GM21529 (cell line): ENCODE results near the gene DHX32.
"Not testable (repeated sequence)": the region's sequence is repeated elsewhere in the genome, so short reads cannot be mapped to it uniquely, and the experiment has no call there.

Experiments
- ATAC-seq: cut with Tn5 transposase; IDR thresholded peaks from one replicate; pipeline ENCODE4 v1.9.1; 2021; ENCODE audit not compliant: unreplicated experiment

DHX32 gene, protein sequence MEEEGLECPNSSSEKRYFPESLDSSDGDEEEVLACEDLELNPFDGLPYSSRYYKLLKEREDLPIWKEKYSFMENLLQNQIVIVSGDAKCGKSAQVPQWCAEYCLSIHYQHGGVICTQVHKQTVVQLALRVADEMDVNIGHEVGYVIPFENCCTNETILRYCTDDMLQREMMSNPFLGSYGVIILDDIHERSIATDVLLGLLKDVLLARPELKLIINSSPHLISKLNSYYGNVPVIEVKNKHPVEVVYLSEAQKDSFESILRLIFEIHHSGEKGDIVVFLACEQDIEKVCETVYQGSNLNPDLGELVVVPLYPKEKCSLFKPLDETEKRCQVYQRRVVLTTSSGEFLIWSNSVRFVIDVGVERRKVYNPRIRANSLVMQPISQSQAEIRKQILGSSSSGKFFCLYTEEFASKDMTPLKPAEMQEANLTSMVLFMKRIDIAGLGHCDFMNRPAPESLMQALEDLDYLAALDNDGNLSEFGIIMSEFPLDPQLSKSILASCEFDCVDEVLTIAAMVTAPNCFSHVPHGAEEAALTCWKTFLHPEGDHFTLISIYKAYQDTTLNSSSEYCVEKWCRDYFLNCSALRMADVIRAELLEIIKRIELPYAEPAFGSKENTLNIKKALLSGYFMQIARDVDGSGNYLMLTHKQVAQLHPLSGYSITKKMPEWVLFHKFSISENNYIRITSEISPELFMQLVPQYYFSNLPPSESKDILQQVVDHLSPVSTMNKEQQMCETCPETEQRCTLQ

GRCh38 chr10:125881192-125881591 lies at the start of gene DHX32:
DHX32 (minus strand) TSS chr10:125881292; CDS start chr10:125880824, 468 bp downstream.
- no peak for ATAC-seq

GRCh38 chr10:125929618-125930017 lies 48.5 kb upstream of the DHX32 start:
- ATAC-seq: no peak

DNA sequence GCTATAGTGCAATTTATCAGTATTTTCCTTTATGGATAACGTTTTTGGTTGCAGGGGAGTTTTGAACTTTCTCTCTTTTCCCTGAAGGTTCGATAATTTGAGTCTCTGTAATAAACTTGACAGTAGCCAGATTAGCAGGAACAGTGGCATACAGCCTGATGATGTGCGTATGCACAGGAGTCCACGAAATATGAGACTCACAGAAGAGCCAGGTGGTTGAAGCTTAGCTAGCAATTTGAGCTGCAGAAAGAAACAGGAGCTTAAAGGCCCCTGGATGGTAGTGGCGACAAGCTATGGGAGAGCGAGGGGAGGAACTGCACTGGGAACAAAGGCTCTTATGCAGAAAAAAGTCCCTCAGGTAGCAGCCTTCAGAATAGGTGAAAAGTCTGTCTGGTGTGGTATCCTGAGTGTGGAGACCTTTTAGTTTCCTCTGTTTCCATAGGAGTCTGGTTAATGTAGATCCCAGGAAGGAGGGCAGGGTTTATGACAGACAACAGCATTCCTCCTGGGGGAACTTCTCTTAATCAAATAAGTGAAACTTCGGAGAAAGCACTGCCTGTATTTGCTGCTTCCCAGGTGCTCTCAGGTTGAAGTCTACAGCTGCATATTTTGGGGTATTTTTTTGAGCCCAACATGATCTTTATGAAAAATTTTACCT lies 48.0 kb upstream of the DHX32 start:
- ATAC-seq: no peak

DNA sequence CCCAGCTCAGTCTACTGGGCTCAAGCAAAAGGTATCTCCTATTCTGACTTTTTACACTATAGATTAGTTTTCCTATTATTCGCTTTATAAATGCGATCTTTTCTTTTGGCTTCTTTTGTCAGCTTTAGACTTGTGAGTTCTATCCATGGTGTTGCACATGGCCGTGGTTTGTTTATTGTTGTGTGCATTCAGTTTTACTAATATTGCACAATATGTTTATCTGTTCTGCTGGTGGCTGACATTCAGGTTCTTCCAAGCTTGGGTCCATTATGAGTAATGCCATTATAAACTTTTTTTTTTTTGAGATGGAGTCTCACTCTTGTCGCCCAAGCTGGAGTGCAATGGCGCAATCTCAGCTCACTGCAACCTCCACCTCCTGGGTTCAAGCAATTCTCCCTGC lies 46.2 kb upstream of the DHX32 start:
- not testable (repeated sequence) for ATAC-seq

GRCh38 chr10:125926247-125926646 lies 45.2 kb upstream of the DHX32 start:
- no peak for ATAC-seq

- ATAC-seq: no peak
Measured at GRCh38 chr10:125925262-125925834, 44.3 kb upstream of the DHX32 start.

DNA sequence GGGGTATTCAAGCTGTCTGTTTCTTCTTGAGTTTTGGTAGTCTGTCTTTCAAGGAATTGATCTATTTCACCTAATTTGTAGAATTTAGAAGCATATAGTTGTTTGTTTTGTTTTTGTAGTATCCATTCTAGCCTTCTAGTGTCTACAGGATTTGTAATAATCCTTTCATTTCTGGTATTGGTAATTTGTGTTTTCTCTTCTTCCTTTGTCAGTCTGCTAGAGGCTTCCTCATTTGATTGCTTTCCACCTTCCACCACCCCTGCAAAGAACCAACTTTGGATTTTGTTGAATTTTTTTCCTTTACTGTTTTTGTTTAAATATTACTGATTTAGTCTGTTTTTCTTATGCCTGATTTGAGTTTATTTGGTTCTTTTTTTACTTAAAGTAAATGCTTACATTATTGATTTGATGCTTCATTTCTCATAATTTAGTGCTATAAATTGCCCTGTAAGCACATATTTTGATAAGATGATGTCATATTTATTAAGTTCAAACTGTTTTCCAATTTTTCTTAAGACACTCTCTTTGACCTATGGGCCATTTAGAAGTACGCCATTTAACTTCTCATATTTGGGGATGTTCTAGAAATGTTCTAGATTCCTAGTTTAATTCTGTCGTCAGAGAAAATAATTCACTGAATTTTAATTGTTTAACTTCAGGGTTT lies 40.7 kb upstream of the DHX32 start:
- not testable (repeated sequence) for ATAC-seq

- ATAC-seq: not testable (repeated sequence)
Measured at GRCh38 chr10:125917704-125918361, 36.7 kb upstream of the DHX32 start.

GRCh38 chr10:125916977-125917376 lies 35.9 kb upstream of the DHX32 start:
- no peak for ATAC-seq

GRCh38 chr10:125913277-125913676 lies 32.2 kb upstream of the DHX32 start:
- not testable (repeated sequence) for ATAC-seq

DNA sequence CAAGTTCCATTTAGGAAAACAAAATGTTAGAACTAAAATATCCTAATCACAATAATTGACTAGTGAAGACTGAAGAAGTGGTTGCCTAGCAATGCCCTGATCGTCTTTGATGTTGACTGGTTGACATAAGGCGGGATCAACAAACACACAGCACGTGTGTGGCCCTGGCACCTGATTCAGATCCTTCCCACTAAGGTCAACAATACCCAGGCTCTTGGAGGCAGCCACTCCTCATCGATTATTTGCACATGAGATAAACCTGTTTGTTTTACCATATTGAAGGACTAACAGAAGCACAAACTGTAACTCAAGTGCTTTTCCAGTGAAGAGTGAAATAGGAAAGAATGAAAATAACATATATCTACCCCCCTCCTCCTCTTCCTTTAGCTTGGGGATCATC lies 30.9 kb upstream of the DHX32 start:
- ATAC-seq: no peak

DNA sequence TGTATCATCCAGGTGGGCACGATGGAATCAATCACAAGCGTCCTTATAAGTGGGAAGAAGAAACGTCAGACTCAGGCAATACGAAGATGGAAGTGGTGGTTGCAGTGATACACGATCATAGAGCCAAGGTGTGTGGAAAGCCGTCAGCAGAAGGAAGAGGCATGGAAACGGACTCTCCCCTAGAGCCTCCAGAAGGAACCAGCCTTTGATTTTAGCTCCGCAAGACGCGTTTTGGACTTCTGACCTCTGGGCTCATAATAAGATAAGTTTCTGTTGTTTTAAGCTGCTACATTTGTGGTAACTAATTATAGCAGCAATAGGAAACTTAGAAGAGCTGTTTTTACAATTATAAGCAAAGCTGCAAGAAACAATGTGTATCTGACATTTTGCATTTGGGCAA lies 30.1 kb upstream of the DHX32 start:
- ATAC-seq: no peak

DNA sequence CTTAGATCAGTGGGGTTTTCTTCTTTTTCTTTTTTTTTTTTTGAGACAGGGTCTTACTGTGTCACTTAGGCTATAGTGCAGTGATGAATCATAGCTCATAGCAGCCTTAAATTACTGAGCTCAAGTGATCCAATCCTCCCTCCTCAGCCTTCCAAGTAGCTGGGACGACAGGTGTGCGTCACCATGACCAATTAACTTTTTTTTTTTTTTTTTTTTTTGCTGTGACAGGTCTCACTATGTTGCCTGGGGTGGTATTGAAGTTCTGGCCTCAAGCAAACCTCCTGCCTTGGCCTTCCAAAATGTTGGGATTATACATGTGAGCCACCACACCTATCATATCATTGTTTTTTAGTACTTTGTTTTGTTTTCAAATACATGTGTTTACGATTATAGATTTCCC lies 28.4 kb upstream of the DHX32 start:
- ATAC-seq: not testable (repeated sequence)

- not testable (repeated sequence) for ATAC-seq
Measured at GRCh38 chr10:125908813-125909212, 27.7 kb upstream of the DHX32 start.

DNA sequence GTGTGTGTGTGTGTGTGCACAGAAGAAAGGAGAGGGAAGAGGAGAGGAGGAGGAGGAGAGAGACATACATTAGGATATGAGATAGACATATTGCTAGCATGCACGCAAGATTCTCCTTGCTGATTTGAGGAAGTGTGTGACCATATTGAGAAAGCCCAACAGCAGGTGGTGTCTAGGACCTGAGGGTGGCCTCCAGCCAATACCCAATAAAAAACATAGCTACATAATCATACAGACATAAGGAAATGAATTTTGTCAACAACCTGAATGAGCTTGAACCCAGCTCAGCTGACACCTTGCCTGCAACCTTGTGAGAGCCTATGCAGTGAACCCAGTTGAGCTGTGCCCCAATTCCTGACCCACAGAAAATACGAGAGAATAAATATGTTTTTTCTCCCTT lies 26.5 kb upstream of the DHX32 start:
- not testable (repeated sequence) for ATAC-seq

- not testable (repeated sequence) for ATAC-seq
Measured at GRCh38 chr10:125905069-125905994, 24.2 kb upstream of the DHX32 start.

DNA sequence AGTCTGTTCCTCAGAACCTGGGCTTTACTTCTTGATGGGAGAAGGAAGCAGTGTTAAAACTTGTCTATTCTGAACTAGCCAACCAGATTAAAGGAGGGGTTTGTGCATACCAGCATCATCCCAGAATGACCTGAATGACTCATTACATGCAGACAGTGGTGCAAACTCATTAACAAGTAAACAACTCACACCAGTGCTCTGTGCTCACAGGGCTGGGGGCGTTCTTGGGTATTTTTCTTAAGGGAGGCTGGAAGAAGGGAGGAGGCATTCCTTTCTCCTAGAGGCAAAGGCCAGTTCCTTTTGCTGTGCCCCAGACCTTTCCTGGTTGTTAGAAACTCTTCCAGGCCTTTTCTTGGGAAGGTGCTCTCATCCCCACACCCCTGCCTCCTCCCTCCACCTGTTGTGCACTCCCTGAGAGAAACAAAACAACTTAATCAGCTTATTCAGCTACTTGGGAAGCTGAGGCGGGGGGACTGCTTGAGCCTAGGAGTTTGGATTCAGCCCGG lies 22.1 kb upstream of the DHX32 start:
- not testable (repeated sequence) for ATAC-seq

DNA sequence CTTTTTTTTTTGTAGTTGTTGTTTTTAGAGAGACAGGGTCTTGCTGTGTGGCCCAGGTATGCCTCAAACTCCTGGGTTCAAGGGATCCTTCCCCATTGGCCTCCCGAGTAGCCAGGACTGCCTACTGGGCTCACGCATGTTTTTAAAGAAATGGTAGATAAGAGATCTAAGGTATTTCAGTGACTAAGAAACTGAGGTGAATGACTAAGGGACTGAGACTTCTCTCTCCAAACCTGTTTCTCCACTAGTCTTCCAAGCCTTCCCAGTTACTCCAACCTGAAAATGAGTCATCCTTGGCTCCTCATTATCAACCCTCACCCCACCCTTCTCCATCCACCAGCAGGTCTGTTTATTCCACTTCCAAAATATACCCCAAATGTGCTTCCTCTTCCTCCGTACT lies 19.9 kb upstream of the DHX32 start:
- ATAC-seq: not testable (repeated sequence)

DNA sequence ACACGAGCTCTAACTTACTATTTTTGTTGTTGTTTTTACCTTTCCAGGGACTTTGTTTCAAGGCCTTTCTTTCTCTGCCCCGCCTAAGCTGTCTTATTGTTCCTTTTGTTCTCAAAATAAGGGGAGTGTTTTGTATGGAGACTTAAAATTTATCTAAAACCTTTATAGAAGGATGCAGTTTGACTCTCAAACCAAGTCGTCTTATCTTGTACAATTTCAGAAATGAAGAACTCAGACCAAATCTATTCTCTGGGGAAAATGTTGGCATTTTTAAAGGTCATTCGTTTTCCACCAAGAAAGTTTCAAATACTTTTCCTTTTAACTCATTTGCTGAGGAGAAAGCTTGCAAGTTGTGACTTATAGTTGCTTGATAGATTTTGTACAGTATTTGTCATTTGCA lies 16.2 kb upstream of the DHX32 start:
- not testable (repeated sequence) for ATAC-seq
